Measurements from ENCODE around the gene BRD9.

DNA sequence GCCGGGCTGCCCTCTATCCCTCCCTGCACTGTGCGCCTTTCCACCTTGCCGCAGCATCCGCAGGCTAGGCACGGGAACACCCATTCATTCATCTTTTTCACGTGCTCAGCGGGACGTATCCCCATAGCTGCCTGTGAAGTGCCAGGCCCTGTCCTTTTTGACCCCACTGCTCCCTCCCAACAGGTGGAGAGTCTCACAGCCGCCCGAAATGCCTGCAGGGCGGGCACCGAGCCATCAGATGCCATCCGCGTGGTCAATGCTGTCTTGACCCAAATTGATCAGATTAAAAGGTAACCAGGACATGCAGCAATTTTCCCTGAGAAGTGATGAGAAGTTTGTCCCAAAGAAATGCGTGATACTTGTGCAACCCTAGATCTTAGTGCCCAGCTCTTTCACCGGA lies 15.6 kb upstream of the BRD9 start:
- no peak for TF ChIP-seq EZH2 (IDR thresholded peaks at IDR 0.05; ENCODE audit: low read length)
- TF ChIP-seq, protein P1, sequence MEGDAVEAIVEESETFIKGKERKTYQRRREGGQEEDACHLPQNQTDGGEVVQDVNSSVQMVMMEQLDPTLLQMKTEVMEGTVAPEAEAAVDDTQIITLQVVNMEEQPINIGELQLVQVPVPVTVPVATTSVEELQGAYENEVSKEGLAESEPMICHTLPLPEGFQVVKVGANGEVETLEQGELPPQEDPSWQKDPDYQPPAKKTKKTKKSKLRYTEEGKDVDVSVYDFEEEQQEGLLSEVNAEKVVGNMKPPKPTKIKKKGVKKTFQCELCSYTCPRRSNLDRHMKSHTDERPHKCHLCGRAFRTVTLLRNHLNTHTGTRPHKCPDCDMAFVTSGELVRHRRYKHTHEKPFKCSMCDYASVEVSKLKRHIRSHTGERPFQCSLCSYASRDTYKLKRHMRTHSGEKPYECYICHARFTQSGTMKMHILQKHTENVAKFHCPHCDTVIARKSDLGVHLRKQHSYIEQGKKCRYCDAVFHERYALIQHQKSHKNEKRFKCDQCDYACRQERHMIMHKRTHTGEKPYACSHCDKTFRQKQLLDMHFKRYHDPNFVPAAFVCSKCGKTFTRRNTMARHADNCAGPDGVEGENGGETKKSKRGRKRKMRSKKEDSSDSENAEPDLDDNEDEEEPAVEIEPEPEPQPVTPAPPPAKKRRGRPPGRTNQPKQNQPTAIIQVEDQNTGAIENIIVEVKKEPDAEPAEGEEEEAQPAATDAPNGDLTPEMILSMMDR (optimal IDR thresholded peaks at IDR 0.05 in 1 of 3, IDR thresholded peaks at IDR 0.05 in 1 of 3, conservative IDR thresholded peaks at IDR 0.05 in 1 of 3; ENCODE audit: extremely low read depth in 1 of 3, insufficient read depth in 2 of 3, low read length in 3 of 3): no peak
